OCI-LY3 (cell line): ENCODE data around the gene MAST1.

ENCODE experiments used
- EZH2phosphoT487 ChIP-seq: fragments of 200-600 bp; shearing (Covaris generic); IDR thresholded peaks from 2 replicates; pipeline ENCODE4 v1.6.1; 2018; ENCODE audit warnings: antibody characterized with exemption, mixed run types, low read depth
- TF ChIP-seq, protein P1 (sequence below): fragments of 200-600, 300-600 bp; sonication (generic); IDR thresholded peaks from 2 replicates; pipeline ENCODE4 v1.5.1; 2014; ENCODE audit warnings: antibody characterized with exemption, low read length, low read depth

DNA sequence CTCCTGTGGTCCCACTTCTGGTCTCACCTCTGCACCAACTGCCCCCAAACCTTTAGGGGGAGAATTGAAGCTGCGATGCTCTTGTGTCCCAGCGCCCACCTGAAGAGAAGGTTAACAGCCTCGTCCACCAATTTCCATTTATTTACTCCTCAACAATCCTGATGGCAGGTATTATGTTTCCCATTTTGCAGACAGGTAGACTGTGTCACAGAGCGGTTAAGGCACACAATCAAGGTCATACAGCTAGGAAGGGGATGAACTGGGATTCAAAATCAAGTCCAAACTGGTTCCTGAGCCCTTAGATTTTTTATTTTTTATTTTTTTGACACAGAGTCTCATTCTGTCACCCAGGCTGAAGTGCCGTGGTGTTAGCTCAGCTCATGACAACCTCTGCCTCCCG lies 36.8 kb downstream of the MAST1 start:
- TF ChIP-seq, protein P1, sequence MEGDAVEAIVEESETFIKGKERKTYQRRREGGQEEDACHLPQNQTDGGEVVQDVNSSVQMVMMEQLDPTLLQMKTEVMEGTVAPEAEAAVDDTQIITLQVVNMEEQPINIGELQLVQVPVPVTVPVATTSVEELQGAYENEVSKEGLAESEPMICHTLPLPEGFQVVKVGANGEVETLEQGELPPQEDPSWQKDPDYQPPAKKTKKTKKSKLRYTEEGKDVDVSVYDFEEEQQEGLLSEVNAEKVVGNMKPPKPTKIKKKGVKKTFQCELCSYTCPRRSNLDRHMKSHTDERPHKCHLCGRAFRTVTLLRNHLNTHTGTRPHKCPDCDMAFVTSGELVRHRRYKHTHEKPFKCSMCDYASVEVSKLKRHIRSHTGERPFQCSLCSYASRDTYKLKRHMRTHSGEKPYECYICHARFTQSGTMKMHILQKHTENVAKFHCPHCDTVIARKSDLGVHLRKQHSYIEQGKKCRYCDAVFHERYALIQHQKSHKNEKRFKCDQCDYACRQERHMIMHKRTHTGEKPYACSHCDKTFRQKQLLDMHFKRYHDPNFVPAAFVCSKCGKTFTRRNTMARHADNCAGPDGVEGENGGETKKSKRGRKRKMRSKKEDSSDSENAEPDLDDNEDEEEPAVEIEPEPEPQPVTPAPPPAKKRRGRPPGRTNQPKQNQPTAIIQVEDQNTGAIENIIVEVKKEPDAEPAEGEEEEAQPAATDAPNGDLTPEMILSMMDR, result no peak
- no peak for TF ChIP-seq EZH2phosphoT487
